GM03348 (cell line): ENCODE measurements around the gene MT1HL1.

Experiments
- DNase-seq: peaks from one replicate; pipeline ENCODE4 v3.0.0; 2012; ENCODE audit warnings: low spot score

The MT1HL1 gene

DNA sequence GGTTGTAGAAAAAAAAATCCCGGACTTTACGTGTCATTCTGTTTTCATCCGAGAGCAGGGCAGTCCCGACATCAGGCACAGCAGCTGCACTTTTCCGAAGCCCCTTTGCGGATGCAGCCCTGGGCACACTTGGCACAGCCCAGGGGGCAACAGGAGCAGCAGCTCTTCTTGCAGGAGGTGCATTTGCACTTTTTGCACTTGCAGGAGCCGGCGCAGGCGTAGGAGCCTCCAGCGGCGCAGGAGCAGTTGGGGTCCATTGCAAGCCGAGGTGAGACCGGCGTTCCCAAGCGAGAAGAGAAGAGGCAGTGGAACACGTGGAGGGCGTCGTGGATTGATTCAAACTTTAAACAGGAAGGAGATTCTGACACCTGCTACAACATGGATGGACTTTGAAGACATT lies at the start of gene MT1HL1:
Gene MT1HL1, minus strand, starts transcription at position 326 of the 400 bp plus-strand sequence. Its CDS starts 69 bp downstream, at position 257.
- no peak for DNase-seq

DNA sequence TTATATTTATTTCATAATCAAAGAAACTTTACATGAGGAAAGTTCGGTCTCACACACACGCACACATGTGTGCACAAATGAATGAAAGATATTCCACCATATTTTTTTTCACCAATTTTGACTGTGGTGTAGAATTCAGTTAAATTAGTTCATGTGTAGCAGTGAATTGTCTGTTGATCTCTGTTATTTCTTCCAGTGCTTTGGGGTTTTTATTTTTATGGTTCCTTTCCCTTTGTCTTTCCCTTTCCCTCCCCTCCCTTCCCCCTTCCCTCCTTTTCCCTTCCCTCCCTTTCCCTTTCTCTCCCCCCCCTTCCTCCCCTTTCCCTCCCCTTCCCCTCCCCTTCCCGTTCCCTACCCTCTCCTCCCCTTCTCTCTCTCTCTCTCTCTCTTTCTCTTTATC lies 46.7 kb upstream of the MT1HL1 start:
- DNase-seq: no peak

DNA sequence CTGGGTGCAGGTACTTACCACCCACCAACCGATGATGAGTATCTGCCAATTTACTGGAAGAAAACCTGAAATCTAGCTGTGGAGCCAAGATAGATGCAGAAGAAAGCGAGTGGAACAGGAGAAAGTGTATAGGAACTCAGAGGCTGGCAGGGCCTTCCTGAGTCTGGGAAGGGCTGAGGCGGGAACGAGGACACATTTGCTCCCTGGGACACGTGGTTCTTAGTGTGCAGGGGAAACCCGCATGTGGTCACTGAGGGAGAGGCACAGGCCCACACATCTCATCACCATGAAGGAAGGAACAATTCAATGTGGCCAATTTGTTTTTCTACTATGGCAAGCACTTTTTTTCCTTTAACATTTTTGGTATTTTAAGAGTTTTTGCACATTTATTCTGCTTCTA lies 45.9 kb upstream of the MT1HL1 start:
- no peak for DNase-seq

DNA sequence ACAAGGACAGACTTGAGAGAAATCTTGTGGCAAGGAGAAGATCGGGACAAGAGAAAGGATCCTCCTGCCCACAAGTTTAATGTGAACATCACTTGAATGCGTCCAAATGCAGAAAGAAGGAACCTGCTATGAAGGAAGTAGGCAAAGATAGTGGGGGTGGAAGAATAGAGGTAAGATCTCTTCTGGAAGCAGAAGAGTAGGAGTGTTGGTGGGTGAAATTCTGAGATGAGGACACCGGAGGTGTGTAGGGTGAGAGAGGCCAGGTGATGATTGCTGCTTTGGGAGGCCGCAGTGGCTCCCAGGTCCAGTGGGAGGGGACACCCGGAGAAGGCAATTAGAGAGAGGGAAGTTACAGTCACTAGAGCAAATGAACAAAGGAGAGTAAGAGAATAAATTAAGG lies 44.6 kb upstream of the MT1HL1 start:
- DNase-seq: no peak

DNA sequence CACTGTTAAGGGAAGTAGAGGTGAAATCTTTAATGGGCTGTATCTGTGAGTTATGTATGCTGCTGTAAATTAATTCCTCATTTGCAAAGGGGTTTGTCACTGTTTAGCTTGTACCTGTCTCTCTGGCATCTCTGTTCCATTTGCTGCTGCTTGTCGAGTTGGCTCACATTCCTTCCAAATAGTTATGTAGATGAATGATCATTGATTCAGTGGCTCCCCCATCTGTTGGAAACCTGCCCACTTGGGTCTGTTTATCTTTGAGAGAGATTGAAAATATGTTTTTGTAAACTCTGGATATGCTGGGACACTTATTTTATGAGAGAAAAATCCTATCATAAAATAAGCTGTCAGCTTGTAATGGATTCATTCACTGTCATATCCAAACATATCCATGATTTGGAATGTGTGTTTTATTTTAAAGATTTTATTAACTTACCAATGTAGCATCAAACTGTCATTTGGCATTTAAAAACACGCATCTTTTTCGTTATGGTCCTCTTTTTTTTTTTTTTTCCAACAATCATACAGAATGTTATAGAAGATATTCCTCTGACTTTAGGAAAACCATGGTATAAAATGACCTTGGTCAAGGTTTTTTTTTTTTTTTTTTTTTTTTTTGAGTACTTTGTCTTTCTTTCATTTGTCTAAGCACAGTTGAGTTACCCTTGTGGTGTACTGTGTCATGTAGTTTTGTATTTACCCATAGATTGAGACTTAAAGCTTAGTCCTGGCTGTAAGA lies 41.2 kb upstream of the MT1HL1 start:
- DNase-seq: no peak

DNA sequence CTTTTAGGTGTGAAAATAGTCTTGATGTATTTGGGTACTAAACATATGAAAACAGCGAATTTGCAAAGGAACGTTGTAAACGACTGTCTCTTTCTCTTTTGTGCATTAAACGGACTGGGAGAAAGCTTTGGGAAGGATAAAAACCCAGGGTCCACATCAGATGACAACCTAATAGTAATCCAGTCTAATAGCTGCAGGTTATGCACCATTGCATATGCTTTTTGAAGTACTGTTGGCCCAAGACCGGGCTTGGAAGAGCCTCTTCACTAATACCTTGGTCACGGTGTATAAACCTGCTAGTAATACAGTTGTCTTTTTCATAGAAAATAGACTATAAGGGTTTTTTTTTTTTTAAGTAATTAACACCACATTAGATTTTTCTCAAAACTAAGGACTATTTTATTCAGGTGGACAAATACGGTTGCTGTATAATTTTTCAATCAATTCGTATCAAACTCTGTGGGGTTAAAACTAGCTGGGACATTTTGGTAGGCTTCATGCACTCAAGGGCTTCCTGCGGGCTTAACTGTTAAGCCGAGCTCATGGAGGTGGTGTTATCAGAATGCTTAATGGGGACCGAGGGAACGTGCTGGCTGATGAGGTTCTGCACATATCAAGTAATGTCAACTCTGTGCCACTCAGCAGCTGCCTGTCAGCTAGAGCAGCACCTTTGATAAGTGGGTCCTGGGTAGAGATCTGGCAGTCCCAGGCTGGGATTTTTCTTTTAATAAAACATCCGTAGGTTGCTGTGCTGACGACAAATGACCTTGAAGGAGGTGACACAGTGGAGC lies 39.8 kb upstream of the MT1HL1 start:
- no peak for DNase-seq

DNA sequence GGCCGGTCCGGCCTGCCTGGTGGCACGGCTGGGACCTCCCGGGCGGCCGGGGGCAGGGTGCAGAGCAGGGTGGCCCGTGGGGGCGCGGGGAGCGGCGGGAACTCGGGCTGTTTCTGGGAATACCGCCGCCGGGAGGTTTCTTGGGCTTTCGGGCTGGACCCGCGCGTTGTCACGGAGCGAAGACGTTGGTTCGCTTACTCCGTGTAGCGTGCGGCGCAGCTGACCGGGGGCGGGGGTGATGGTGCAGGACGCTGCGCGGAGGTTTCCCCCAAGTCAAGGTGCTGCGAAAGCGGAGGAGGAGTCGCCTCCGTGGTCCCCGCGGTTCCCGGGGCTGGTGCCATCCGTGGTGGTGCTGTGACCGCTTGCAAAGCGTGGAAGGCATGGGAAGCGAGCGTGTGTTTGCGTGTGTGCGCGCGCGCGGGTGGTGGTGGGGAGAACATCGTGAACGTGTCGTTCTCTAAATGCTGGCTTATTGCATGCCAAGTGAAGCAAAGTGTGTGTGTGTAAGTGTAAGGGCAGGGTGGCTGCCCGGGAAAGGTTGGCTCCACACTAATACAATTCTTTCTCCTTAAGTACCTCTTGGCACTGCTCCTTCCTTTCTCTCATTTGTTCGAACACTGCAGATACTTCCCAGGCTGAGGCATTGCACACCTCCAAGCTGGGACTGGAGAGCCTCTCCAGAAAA lies 38.8 kb upstream of the MT1HL1 start:
- no peak for DNase-seq

DNA sequence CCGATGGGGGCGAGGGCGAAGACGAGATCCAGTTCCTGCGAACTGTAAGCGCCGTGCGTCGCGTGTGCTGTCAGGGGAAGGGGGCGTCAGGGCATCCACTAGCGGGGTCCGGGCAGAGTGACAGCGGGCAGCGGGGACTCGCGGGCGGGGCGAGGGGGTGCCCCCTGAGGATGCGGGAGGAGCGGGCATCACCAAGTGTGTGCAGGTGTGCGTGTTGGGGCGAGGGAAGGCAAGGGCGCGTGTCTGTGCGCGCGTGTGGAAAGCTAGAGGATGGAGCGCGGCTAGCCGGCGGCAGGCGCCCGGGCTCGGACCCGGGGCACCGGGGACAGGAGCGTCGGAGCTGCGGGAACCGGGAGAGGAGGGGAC lies 38.3 kb upstream of the MT1HL1 start:
- no peak for DNase-seq

DNA sequence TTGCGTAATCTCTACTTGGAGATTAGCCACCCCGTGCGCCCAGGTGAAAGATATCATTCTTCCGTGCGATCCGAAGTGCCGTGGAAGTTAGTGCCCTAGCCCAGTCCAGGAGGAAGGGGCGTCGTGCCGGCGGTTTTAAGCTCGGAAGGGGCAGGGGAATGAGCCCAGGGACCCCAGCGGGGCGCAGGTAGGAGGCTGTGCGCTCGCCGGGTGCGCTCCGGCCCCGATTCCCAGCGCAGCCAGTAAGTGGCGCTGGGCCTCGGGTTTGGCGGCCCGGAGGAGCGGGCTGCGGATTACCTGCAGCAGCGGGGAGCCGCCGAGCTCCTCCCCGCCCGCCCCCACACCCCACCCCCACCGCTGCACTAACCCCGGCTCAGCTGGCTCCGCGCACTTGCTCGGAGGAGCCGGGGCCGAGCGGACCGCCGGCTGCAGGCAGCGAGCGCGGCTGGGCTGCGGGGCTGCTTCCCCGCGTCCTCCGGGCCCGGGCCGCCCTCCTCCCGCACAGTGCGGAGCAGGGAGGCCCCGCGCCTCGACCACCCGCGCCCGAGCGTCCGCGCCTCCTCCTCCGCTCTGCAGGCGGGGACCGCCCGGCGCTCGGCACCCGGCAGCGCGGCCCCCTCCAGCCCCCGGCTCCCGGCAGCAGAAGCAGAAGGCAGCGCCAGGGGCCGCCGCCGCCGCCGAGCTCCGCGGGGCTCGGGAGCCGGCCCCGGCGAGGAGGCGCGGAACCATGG lies 37.7 kb upstream of the MT1HL1 start, which contains the start of gene RYR2:
Gene RYR2, plus strand, starts transcription at position 390 of the 731 bp plus-strand sequence. Its CDS starts 338 bp downstream, at position 728.
- DNase-seq: no peak

DNA sequence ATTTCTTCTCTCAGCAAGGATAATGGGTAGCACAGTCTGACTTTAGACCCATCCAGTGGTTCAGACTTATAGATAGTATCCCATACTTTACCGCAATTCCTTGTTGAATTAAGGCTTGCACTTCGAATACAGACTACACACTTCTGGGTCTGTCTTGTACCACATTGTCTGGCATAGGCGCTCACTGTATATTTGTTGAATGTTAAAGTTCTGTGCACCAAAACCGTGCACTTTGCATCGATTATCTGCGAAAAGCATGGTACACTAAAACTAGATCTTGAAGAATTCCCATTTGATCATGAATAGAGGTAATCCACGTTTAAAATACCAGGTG lies 37.2 kb upstream of the MT1HL1 start:
- DNase-seq: no peak

DNA sequence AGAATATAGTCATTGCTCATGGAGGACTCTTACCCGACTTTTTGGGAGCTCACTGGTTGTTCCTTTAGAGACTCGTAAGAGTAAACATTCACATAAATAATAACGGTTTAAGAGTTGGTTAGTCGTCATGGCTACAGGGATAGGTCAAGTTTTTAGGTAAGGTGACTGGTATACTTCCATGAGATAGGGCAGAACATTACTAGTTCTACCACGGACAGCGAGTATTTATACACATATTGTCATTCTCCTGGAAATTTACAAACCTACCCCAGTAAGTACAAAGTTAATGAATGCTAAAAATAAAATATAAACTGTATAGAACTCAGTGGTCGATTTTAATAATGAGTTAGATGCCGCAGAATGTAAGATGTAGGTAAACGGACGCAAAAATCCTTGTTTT lies 36.6 kb upstream of the MT1HL1 start:
- no peak for DNase-seq

DNA sequence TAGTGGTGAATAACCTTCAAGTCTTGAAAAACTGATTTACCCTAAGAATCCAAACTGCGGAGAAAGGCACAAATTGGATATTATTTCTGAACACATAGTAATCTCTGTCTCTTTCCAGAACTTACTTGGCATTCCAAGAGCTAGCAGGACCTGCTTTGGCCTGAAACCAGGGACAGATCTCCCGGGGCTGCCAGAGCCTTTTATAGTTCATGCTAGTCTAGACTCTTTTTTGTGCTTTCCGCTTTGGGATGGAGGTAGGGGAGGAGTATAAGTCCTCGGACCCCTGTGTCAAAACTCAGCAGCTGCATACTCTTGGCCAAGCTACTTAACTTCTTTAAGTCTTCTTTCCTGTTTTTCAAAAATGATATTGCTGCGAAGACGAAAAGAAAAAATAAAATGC lies 34.0 kb upstream of the MT1HL1 start:
- no peak for DNase-seq

DNA sequence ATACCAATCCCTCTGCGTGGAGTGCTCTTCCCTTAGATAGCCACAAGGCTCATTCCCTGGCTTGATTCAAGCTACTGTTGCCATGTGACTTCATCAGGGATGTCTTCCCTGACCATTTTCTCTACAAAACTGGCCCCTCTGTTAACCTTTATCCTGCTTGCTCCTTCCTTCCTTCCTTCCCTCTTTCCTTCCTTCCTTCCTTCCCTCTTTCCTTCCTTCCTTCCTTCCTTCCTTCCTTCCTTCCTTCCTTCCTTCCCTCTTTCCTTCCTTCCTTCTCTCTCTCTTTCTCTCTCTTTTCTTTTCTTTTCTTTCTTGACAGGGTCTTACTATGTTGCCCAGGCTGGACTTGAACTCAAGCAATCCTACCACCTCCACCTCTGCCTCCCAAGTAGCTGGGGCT lies 31.5 kb upstream of the MT1HL1 start:
- DNase-seq: no peak

DNA sequence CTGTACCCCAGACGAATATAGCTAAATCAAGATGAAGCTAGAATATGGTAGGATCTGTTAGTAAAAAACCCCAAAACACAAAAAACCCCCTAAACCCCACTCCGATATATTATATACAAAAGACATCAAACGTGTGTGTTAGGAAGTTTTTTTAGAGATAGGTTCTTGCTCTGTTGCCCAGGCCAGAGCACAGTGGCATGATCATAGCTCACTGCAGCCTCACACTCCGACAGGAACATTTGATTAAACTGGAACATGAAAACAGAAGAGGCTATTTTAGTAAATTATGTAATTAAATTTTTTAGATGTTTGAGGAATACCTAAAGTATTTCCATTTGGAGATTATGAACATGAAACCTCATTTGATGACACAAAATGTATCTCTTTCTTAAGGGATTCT lies 29.6 kb upstream of the MT1HL1 start:
- no peak for DNase-seq

DNA sequence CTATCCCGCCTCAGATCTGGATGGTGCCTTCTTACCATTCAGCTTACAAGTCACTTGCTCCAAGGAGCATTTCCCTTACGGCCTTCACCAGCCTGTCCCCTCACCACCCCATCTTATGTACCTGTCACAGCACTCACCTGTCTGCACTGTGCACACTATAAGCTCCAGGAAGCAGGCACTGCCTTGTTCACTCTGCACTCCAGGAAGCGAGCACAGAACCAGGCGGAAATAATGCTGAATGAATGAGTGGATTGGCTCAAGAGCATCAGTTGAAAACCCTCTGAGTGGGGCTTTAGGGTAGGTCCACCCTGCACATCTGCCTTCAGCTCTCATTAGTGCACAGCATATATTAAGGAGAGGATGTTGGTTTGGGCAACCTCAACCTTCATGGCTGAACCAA lies 28.8 kb upstream of the MT1HL1 start:
- no peak for DNase-seq

DNA sequence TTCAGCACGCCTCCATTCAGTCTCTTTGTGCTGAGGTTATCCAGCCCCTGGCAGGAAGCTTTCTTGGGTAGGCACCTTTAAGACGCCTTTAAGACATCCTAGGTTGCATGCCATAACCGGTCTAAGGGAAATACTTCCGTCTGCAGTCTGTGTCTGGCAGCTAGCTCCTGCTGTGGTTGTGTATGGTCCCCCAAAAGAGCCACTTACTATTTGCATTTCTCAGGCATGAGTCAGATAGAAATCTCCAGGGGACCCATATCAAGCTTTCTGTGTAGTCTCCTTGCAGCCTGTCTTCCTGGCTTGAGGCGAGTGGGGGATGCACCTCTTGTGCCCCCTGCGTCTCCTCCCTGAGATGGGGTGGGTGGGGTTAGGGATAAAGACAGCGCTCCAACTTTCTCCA lies 27.8 kb upstream of the MT1HL1 start:
- no peak for DNase-seq

DNA sequence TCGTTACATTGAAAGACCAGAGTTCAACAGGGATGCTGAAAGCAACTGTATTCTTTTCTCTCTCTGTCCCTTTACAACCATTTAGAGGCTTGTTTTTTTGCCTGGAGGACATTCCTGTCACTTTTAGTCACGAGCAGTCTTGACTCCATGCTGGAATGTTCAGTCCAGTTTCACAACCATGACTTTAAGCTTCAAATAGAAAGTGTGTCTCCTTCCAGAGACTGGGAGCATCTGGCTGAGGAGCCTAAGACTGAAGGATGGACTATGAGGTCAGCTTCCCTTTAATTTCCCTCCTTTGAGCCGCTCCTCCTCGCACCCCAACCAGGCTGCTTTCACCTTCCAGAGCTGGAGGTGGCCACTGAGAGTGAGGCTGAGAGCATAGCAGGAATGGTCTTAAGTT lies 27.2 kb upstream of the MT1HL1 start:
- no peak for DNase-seq

DNA sequence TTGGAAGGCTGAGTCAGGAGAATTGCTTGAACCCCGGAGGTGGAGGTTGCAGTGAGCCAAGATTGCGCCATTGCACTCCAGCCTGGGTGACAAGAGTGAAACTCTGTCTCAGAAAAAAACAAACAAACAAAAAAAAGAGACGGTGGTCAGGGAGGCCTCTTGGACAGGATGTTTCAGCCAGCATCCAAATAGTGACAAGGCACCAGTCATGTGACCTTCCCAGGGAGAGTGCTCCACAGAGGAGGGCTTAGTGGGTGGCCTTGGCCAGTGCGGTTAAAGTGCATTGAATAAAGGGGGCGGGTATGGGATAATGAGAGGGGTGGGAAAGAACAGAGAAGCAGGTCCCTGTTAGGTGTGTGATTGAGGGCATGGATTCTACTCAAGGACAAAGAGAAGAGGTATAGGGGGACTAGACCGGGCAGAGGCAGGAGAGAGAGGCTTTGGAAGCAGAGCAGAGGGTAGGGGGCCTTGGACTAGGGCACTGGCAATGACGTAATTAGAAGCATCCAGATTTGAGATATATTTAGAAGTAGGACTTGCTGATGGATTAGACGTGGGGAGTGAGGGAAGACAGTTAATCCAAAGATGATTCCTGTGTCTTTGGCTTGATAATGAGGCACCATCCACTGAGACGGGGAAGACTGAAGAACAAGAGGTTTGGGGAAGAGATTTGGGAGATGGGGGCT lies 25.8 kb upstream of the MT1HL1 start:
- no peak for DNase-seq

DNA sequence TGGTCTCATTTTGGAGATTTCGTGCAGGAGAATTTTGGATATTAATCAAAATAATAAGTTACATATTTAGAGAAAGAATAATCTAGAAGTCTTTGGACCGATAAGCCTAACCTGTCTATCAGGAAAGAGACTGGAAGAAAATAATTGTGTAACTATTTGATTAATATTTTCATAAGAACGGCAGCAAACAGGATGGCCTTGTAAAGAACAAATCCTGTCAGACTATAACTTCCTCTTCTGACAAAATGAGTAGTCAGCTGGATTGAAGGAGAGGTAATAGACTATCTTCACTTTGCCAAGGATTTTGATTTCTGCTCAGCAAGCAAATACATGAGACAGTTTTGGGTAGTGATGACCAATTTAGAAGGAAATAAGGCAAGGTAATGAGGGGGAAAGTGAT lies 25.0 kb upstream of the MT1HL1 start:
- no peak for DNase-seq

DNA sequence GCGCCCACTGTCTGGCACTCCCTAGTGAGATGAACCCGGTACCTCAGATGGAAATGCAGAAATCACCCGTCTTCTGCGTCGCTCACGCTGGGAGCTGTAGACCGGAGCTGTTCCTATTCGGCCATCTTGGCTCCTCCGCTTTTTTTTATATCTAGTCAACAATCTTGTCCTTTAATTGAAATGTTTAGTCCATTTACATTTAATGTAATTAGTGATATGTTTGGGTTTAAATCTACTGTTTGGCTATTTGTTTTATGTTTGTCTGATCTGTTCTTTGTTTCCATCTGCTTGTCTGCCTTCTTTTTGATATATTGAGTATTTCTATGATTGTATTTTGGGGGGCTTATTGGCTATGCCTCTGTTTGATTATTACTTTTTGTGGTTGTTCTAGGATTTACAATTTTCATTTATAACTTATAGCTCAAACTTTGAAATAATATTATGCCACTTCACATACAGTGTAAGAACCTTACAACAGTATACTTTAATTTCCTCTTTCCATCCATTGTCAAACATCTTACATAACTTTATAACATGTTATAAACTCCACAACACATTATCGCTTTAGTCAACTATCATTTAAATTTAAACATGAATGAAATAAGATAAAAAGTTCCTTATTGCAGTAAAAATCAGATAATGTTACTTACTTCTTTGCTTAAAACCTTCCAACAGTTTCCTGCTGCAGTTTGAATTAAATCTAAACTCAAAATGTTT lies 21.3 kb upstream of the MT1HL1 start:
- no peak for DNase-seq

DNA sequence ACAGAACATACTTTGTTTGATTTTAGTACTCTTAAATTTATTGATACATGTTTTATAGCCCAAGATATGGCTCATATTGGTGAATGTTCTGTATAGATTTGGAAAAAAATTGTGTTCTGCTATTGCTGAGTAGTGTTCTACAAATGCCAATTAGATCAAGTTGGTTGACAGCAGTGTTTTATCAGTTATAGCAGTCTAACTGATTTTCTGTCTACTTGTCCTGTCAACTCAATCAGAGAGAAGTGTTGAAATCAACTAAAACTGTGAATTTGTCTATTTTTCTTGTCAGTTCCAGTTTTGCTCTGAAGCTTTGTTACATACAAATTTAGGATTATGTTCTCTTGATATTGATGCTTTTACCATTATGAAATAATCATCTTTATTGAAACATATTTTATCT lies 14.7 kb upstream of the MT1HL1 start:
- DNase-seq: no peak
